Fibroblast of peridontal ligament (primary cell): Measurements from ENCODE around the gene UVRAG.

Experiments
- DNase-seq: peaks from one replicate; pipeline ENCODE4 v3.0.0-alpha.2; 2010; ENCODE audit errors: extremely low read depth

The UVRAG gene

DNA sequence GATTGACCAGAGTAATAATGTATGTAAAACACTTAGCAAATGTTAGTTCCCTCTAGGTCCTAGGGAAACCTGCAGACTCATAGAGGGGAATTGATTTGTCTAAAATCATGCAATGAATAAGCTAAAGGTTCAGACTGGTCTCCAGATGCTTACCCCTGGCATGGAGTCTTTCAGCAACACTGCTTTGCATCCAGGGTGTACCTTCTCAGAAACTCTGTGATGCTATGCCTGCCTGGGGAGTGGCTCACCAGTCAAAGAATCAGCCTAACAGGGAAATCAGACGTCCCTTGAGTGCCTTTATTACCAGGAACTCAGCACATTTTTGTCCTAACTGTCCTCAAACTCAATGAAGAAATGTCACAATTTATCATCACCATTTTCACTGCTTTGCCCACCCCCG is 5.9 kb upstream of the UVRAG start:
- no peak for DNase-seq

DNA sequence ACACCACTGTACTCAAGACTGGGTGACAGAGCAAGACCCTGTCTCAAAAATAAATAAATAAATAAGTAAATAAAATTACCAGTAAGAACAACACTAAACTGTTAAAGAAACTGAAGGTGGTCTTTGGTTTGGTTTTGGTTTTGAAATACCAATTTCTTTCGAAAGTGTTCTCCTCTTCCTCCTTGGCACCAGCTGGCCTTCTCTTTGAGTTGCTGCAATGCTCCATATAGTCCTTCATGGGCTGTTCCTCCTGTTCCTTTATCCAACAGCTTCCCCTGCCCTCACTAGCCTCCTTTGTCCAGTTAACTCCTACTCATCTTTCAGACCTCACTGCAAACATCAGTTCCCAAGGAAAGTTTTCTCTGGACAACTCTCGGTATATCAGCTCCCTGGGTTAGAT is 5.0 kb upstream of the UVRAG start:
- DNase-seq = no peak

- no peak for DNase-seq
These were observed 4.2 kb upstream of the UVRAG start for GRCh38 chr11:75810637-75811390.

DNA sequence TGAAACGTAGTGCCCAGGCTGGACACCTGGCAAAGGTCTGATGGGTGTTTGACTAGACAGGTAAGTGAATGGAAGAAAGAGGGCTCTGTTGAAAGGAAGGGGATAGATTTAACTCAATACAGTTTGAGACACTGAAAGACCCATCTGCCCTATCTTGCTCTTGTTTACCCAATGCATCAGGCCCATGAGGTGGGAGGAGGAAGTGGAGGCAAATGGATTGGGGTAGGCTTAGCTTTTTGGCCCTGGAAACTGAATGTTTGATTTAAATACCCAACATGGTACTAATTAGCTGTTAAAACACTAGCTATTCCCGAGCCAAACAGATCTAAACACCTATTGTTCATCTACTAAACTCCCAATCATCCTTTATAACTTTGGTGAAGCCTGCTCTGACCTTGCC is 3.5 kb upstream of the UVRAG start:
- no peak for DNase-seq

GRCh38 chr11:75812542-75813040 is 2.4 kb upstream of the UVRAG start:
- no peak for DNase-seq

GRCh38 chr11:75813124-75813523 is 1.9 kb upstream of the UVRAG start:
- DNase-seq = no peak

DNA sequence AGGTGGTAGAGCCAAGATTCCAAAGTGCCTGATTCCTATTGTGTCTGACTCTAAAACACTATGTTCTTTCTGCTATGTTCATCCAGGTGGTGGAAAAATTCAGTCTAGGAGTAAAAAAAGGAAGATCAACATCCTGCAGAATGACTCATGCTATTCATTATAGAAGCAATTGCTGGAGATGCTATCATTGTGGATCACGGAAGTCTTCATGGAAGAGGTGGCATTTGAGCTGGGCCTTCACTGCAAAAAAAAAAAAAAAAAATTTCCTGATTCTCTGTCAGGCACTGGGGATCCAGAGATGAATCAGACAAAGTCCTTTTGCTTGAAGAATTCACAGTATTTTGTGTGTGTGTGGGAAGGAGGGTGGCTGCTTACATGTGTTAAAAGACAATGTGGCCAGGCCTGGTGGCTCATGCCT is 1.4 kb upstream of the UVRAG start:
- no peak for DNase-seq

DNA sequence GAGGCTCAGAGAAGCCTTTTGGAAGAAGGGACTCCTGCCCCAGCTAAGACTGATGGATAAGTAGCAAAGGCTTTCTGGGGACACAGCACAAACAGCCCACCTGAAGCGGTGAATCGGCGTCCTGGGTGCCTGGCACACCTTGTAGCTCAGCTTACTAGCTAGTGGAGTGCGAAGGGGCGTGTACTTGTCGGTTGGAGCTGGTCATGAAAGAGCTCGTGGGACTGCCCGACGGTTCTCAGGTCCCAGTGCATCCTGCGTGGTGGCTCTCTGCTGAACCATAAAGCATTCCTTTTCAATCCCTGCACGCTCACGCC is 690 bp upstream of the UVRAG start:
- no peak for DNase-seq

DNA sequence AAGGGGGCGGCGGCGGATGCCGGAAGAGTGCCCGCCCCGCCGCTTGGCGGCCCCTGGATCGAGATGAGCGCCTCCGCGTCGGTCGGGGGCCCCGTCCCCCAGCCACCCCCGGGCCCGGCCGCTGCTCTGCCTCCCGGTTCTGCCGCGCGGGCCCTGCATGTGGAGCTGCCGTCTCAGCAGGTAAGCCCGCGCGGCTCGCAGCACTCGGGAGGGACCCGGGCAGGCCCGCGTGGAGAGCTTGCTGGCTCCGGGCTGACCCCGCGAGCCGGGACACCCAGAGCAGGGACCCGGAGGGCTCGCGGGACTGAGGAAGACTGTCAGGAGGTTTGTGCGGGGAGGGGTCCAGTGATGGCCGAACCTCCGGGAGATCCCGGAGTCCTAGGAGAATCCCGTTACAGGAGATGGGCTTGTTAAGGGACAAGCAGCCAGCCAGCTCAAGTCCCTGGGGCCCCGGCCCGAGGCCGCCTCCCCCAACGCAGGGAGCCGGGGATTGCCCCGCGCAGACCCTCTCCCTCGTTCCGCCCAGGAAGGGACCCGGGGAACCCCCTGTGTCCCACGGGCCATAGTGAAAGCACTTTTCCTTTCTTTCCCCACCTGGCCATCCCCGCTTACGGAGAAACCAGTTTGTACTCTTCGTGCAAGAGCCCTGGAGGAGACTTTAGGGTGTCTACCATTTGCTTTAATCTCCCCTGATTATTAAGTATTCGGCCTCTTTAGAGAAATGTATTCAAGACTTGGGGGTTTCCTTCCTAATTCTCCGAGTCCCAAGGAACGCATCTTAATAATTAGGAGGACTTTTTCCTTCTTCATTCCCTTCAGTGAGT is 547 bp downstream of the UVRAG start:
- DNase-seq = peak; percentile 27

DNA sequence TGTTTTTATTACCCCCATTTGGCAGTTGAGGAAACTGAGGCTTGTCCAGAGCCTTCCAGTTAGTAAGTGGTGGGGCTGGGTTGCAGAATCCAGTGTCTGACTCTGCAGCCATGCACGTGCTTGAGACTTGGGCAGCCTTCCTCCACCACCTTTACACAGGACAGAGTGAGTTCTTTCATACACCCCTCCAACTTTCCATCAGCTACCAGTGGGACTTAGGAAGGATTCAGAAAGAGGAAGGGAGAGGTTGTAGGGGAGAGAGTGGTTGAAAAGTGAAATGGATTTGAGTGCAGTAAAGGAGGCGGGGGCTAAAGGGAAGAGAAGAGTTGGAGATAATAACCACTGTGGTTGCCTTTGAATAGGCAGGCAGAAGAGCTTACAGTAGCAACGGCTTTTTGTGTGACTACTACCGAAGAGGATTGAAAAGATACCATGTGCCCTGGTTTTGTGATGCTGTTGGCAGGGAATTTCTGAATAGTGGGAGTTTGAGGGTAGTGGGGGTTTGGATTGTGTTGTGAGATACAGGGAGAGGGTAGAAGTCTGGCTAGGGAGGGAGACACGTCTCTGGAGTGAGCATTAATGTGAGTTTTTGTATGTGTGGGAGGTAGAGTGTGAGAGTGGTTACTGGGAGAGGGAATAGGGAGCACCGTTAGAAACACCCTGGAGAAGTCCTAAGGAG is 1.7 kb downstream of the UVRAG start:
- peak; percentile 29 for DNase-seq

DNA sequence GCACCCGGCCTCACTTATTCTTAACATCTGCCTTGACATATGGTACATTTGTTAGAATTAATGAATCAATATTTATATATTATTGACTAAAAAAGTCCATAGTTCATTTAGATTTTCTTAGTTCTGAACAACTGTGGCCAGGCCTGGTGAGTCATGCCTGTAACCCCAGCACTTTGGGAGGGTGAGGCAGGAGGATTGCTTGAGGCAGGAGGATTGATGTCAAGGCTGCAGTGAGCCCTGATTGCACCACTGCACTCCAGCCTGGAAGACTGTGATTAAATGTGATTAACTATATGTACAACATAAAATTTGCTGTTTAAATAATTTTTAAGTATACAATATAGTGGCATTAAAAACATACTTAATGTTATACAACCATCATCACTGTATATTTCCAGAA is 5.6 kb downstream of the UVRAG start:
- peak; percentile 58 for DNase-seq

- no peak for DNase-seq
These were observed 6.2 kb downstream of the UVRAG start for GRCh38 chr11:75821202-75821601.

- no peak for DNase-seq
These were observed 7.5 kb downstream of the UVRAG start for GRCh38 chr11:75822541-75822940.

- no peak for DNase-seq
These were observed 8.4 kb downstream of the UVRAG start for GRCh38 chr11:75823415-75823814.

DNA sequence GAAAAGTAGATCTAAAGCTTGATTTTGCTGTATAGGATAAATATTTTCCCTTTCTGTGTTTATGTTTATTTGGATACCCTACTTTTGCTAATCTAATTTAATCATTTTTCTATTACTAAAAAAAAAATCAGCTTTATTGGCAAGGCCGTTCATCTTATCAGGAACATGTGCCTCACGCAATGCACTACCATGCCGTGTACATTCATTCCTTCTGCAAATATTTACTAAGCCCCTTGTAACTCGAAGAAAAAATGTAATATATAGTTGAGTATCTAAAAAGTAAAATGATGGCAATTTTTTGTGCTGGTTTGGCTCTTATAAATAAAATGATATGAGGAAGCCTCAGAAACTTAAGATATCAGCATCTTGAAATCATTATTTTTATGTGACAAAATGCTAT is 8.9 kb downstream of the UVRAG start:
- peak; percentile 11 for DNase-seq

- peak; percentile 60 for DNase-seq
These were observed 11.6 kb downstream of the UVRAG start for GRCh38 chr11:75826461-75827230.

DNA sequence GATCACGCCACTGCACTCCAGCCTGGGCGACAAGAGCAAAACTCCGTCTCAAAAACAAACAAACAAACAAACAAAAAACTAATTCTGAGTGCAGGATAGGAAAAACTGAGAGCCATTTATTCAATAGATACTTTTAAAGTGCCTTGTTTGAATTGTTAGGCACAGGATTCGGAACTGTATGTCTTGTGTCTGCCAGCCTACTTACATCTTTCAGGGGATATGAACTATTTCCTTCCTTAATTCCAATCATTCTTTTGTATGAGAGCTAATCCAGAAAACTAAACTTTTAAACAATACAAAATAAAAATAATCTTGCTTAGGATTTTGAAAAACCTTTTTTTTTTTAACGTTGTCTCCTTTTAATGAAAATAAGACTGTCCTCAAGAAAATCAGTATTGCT is 12.6 kb downstream of the UVRAG start:
- DNase-seq = no peak

GRCh38 chr11:75831915-75832502 is 17.0 kb downstream of the UVRAG start:
- no peak for DNase-seq

DNA sequence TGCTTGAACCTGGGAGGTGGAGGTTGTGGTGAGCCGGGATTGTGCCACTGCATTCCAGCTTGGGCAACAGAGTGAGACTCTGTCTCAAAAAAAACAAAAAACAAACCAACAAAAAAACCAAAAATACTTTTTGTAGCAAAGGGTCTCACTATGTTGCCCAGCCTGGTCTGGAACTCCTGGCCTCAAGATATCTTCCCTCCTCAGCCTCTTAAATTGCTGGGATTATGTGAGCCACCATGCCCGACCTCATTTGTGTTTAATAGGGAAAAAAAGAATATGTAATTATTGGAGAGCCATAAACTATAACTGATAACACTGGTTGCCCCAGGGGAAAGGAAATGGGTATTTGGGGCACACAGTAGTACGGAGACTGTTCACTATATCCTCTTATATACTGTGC is 19.7 kb downstream of the UVRAG start:
- no peak for DNase-seq

GRCh38 chr11:75836417-75836816 is 21.4 kb downstream of the UVRAG start:
- no peak for DNase-seq

DNA sequence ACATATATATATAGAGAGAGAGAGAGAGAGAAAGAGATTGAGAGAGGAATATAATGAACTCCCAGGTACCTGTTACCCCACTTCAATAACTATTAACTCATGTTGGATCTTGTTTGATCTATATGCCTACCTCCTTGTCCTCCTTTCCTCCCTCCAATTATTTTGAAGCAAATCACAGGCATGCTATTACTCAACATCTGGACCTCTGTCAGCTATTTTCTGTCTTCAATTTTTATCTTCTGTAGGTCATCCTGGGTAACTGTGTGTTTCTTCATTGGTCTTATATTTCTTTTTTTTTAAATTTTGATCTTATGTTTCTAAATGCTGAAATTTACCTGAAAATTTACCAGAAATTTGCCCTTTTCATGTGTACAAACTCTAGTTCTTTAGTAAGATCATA is 24.8 kb downstream of the UVRAG start:
- DNase-seq = peak; percentile 33

DNA sequence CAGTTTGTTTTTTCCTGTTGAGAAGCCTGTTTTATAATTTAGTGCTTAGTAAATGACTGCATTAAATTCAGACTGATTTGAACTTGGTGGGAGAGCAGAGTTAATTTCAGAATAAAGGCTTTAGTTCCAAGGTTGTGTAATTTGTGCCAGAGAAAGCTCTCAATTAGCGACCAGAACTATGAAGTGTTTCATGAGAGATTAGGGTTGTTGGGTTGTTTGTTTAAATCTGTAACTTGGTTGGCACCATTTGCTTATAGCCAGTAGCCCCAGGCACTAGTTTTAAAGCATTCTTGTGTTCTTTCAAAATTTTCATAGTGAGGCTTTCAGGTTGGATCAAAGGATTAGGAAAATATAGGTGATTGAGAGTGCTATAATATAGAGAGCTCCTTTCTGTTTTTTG is 25.5 kb downstream of the UVRAG start:
- DNase-seq = no peak
